Right ventricle myocardium superior (tissue), 1 donor: Measurements from ENCODE around the gene MYO7A. TPM values are rescaled to one million over a fixed set of nuclear protein-coding genes. Genes with fewer than 3 reads are reported as not detected.

Experiments used
- ATAC-seq: fragments of 200-7000 bp; cut with Tn5 transposase; one replicate; pipeline ENCODE4 v1.9.1; 2020; ENCODE audit warnings: mild to moderate bottlenecking; ENCODE audit not compliant: poor library complexity
- DNase-seq: peaks from one replicate; pipeline ENCODE4 v3.0.0-alpha.2; 2020
- intact Hi-C: fragments of 100-400 bp; cut with DNase I; formaldehyde crosslinking; loops from one replicate; pipeline ENCODE4 v1.11.2; 2022
- total RNA-seq: library from RNA; stranded (reverse); fragmentation: NEBNext Ultra II Directional; extraction: Animal tissue kit (Norgen Biotek cat#: 25700); gene quantifications from one replicate; pipeline ENCODE4 v1.2.1, GENCODE V29; 2021
- donor health status: DM: no; HTN: yes; CAD: no; lungs with severe emphysema.

Gene MYO7A
- total RNA-seq, 1 donor from 2014 or later: 4.4 TPM

- intact Hi-C loops: no loop called here
- no peak for ATAC-seq
- no peak for DNase-seq
Measured at GRCh38 chr11:77137421-77137820, 9.4 kb downstream of the MYO7A start.

- intact Hi-C loops: no loop called here
- no peak for ATAC-seq
- DNase-seq: no peak
Measured at GRCh38 chr11:77138106-77138649, 10.1 kb downstream of the MYO7A start.

- intact Hi-C loops: no loop called here
- ATAC-seq (no peak), DNase-seq (no peak)
Measured at GRCh38 chr11:77139201-77139600, 11.2 kb downstream of the MYO7A start.

DNA sequence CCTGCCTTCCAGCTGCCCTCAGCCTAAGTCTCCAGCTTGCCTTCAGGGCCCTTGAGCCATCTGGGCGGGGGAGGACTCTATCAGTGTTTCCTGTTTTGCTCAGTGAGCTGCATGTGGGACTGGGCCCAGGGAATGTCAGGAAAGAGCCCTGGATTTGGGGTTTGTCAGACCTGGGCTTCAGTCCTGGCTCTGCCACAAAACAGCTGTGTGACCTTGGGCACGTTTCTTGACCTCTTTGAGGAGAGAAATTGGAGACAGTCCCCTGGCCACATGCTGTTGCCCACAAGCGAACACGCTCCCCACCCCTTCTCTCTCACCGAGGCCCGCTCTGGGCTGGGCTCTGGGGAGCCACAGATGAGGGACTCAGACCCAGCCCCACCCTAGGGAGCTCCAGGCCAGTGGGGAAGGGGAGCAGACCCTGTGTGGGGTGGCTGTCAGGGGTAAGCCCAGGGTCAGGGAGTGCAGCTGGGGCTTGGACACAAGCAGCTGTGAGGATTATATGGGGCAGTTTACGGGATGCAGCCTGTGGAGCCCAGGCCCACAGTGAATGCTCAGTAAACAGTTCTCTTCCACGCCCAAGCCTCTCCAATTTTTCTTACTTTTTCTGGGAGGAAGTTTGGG is 12.3 kb downstream of the MYO7A start:
- DNase-seq (peak; percentile 73), ATAC-seq (peak; percentile 84)
- intact Hi-C loops: no loop called here

- intact Hi-C loops: no loop called here
- DNase-seq (no peak), ATAC-seq (no peak)
Measured at GRCh38 chr11:77141034-77141433, 13.0 kb downstream of the MYO7A start.

- intact Hi-C loops: no loop called here
- DNase-seq: peak; percentile 6
- no peak for ATAC-seq
Measured at GRCh38 chr11:77141475-77141874, 13.4 kb downstream of the MYO7A start.

- ATAC-seq (no peak), DNase-seq (peak; percentile 32)
- intact Hi-C loops: no loop called here
Measured at GRCh38 chr11:77142091-77142975, 14.3 kb downstream of the MYO7A start.

- intact Hi-C loops: no loop called here
- ATAC-seq (no peak), DNase-seq (peak; percentile 16)
Measured at GRCh38 chr11:77143405-77144020, 15.5 kb downstream of the MYO7A start.

DNA sequence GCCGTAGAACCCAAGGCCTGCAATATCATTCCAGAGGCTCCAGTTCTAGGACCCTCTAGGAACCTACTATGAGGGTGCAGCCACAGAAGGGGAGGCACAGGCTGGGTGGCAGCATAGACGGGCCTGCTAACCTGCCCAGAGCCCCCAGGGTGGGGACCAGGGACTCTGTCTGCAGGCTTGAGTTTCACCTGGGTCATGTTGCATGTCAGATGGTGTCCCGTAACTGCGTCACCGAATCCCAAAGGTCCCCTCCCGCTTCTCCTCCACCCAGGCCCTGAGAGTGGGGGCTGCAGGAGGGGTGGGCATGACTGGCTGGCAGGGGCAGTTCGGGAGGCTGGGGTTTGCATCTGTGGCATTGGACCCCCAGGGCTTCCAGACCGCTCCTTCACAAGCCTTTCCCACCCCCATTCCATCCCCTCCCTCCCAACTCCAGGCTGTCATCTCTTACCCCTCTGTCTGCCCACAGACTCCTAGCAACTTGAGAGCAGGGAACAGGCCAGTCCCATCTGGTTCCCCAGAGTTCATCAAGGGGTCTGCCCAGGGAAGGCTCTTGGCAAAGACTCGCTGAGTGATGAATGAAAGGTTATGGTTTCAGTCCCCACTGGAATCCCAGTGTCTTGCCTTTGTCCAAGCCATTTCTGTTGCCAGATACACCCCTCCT is 16.3 kb downstream of the MYO7A start:
- intact Hi-C loops: no loop called here
- ATAC-seq: no peak
- peak; percentile 22 for DNase-seq

DNA sequence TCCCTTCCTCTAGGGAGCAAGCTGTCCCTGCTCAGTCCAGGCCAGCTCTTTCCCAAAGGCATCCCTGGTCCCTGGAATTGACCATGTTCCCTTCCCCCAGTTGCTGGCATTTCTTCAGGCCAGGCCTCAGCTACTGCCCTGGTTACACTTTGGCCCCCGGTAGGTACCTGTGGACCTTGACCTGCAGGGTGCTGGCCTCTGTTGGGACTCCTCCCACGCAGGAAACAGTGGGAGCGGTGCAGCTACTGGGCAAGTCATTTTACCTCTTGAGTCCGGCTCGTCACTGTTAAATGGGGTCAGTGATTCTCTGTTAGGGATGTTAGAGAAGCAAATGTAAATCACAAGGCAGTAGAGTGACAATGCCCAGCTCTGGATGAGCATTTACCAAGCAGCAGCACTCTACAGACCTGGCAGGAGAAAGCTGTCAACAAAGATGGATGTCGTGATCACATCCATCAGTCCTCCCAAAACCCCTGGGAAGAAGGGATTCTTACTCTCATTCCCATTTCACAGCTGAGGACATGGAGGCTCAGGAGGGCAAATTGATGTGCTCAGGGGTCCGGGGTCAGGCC is 16.9 kb downstream of the MYO7A start:
- intact Hi-C loops: no loop called here
- no peak for ATAC-seq

DNA sequence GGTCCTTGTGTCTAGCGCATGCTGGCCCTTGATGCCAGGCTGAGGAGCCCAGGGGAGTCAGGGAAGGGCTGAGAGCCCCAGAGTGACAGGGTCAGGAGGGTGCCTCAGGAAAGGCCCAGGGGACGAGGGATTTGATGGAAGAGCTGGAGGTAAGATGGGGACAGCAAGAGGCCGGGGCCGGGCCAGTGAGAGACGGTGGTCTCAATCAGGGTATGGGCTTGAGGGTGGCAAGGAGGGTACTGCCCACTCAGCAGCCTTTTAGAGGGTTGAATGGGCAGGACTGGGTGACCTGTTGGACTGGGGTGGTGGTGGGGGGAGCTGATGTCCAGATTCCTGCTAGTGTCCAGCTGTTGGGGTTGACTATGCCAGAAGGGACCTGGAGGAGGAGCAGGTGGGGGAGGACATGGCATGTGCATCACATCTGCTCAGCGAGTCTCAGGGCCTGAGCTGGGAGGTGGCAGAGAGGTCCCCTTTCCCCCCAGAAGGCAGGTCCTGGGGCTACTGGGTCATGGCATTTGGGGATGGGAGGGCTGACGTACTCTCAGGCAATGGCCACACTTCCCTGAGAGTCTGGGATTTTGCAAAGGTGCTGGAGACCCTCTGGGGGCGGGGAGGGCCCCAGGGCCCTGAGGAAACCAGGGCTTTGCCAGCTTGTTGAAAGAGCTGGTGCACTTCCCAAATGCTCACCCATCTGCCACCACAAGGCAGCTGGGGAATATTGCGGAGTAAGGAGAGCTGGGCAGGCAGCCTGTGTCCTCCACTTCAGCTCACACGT is 18.4 kb downstream of the MYO7A start:
- intact Hi-C loops: no loop called here
- peak; percentile 24 for DNase-seq
- no peak for ATAC-seq

More for the DNA sequence above, 16.9 kb downstream of the MYO7A start:
- no peak for DNase-seq

DNA sequence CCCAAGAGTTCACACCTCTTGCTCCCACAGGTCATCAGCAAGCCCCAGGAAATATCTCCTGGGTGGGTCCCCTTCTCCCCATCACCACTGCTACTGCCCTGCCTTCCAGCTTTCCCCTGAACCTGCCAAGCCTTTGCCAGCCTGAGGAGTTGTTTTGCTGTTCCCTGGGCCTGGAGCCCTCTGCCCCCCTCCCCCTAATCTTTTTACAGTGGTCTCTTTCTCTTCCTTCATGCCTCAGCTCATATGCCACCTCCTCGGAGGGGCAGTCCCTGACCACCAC is 18.9 kb downstream of the MYO7A start:
- intact Hi-C loops: no loop called here
- ATAC-seq (no peak), DNase-seq (peak; percentile 24)

- peak; percentile 35 for ATAC-seq
- intact Hi-C loops: no loop called here
- peak; percentile 39 for DNase-seq
Measured at GRCh38 chr11:77147668-77148321, 19.7 kb downstream of the MYO7A start.

DNA sequence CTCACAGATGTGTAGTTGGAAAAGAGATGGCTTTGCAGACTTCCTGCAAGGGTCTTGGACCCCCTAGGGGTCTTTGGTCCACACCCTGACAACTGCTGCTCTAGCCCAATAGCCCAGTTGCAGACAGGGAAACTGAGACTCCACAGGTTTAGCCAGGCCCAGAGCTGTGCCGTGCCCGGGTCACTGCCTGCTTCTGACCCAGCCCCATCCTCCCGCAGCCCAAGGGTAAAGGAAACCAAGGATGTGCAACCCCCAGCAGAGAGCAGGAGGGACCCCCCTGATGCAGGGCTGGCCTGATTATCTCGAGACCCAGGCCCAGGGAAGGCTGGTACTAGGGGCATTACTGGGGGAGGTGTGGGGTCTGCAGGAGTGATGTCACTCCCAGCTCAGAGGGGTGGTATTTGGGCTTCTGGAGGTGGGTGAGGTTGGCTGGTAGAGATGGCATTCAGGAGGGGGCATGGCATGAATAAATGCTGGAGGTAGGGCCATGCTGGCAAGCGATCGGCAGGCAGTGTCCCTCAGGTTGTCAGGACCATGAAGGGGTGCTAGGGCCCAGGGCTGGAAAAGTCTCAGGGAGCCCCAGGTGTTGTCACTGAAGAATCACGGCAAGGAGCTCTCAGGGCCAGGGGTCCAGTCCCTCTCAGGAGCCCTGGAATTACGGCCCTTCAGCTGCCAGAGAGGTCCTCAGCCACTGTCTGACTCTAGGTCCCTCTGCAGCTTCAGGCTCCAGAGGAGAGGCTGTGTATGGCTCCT is 21.1 kb downstream of the MYO7A start:
- intact Hi-C loops: no loop called here
- peak; percentile 26 for DNase-seq
- ATAC-seq: no peak

GRCh38 chr11:77149716-77150392 is 21.8 kb downstream of the MYO7A start:
- ATAC-seq (no peak), DNase-seq (peak; percentile 32)
- intact Hi-C loops: no loop called here

GRCh38 chr11:77150836-77151235 is 22.8 kb downstream of the MYO7A start:
- ATAC-seq (no peak), DNase-seq (peak; percentile 24)
- intact Hi-C loops: no loop called here
